Adipose tissue (tissue), 3 donors: ENCODE measurements around the gene APOB. TPM values are rescaled to one million over a fixed set of nuclear protein-coding genes. Genes with fewer than 3 reads are reported as not detected.

Source experiments
- H3K27ac ChIP-seq: one replicate; pipeline ENCODE4 v1.5.1; 2013; ENCODE audit warnings: low read depth, low read length
- WGBS, 3 donors: extraction: QIAGEN DNeasy Blood & Tissue Kit; methylation state at CpG; one replicate each; pipeline ENCODE4 v1.1.7; 2013; 5-methylcytosine and 5-hydroxymethylcytosine counted together
- polyA plus RNA-seq, 3 donors: library from polyadenylated mRNA; stranded (reverse); fragments of 200-250 nt; gene quantifications; one replicate each; pipeline ENCODE4 v1.2.3, GENCODE V29; 2013
- donor health status: healthy with polysubstance abuse.
- donor health status: Bipolar disorder and iron deficiency.
- donor health status: healthy.

APOB gene
- polyA plus RNA-seq, 3 donors = 0.12 to 6.2 (median 0.22) TPM

DNA sequence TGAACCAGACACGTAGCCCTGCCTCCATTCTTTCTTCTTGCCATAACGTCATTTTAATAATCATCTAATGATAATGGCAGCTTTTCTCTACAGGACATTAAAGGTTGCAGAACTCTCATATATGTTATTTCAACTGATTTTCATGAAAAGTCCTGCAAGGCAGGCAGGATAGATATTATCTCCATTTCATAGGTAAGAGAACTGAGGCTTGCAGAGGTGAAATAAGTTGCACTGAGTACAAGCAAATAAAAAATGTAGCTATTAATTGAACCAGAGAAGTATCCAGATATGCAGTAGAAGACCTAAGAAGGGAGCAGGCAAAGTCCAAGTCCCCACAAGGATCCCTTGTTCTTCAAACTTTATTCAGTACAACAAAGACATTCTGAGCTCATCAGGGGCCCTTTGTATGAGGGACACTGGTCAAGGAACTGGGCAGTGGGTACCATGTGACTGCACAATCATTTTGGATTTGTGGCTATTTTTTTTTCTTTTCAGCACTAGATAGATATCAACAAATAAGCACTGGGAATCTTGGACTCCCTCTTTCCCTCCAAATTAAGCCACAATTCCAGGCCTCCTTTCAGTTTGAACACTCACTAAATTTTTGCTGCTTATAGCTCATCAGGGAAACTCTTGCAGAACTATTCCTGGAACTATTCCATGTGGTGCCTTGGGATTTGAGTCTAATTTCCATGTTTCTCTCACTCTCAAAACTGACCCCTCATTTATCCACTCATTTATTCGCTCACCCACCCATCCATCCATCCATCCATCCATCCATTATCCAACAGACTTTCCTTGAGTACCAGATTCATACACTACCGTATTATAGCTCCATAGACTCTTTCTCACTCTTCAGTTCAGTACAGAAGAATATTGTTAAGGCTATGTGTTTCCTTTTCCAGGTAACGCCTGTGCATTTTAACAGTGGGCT is 44.6 kb downstream of the APOB start:
- H3K27ac ChIP-seq = peak overlapping the region; percentile 23
- 67 to 89% (median 86%) methylated on average over 5 of the region's 5 CpGs for WGBS, 3 donors

GRCh38 chr2:20997953-20998722 is 45.7 kb downstream of the APOB start:
- no peak overlapping the region for H3K27ac ChIP-seq
- WGBS, 3 donors = 67 to 78% (median 76%) methylated on average over 7 of the region's 7 CpGs

GRCh38 chr2:20994130-20994529 is 49.7 kb downstream of the APOB start:
- H3K27ac ChIP-seq = no peak overlapping the region
- 61 to 85% (median 78%) methylated on average over 5 of the region's 5 CpGs for WGBS, 3 donors

DNA sequence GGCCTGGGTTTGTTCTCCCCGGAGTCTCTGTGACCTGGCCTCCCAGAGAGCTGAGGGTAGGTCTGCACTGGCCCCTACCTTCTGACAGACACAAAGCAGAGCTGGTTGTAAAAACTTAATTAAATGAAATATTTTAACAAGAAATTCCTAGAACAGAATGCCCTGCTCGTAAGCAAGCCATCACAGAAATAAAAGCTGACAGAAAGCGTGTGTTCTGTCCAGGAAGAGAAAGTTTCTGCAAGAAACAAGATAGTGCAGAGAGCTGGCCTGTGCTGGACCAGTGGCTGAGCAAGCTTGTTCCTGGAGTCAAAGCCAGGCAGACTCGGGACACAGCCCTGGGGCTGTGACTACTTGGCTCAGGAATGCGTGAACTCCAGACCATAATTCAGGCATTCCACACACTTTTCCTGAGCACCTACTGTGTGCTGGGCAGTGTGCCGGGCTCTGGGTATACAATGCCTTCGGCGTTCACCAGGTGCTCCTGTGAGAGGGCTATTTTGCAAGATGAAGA is 51.6 kb downstream of the APOB start:
- no peak overlapping the region for H3K27ac ChIP-seq

DNA sequence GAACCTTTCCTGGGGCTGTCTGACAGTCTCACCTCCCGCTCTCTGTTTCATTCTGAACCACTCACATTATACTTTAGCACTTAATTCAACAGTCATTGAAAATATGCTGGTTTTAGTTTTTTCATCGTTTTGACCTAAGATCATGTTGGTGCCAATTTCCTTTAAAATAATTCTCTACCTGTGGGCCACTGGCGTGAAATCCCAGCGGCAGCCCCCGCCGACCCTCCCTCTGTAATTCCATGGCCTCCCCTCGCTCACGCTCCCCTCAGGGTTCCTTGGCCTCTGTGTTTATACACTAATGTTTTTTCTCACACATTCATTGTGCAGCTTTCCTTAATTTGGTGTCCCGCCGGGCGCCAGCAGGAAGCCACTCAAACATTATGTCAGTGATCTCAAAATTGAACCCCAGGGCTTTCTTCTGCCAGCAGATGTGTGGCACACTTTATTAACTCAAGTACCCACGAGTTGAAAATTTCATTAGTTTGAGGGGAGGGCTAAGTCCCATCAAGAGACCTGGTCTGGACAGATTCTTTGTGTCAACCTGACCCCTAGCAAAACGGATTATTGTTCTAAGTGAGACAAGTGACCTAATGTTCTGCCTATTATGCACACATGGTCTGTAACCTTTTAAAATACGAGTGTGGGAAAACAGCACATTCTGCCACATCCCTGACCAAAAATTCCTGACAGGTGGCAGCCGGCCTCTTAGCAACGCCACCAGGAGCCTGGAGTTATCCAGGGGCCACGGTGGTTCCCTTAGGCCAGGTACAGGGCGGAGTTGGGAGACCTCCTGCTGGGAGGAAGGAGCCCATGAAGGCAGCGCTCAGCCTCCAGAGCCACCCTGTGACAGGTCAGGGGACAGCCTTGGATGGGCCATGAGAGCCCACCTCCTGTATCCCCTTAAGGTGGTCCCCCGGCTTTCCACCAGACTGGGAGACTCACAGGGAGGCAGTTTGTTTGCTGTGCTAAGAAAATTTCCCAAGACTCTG is 53.1 kb downstream of the APOB start:
- WGBS, 3 donors = 61 to 80% (median 78%) methylated on average over 20 of the region's 20 CpGs
- no peak overlapping the region for H3K27ac ChIP-seq

More for the DNA sequence above, 51.6 kb downstream of the APOB start:
- 63 to 67% (median 65%) methylated on average over 8 of the region's 8 CpGs for WGBS, 3 donors

DNA sequence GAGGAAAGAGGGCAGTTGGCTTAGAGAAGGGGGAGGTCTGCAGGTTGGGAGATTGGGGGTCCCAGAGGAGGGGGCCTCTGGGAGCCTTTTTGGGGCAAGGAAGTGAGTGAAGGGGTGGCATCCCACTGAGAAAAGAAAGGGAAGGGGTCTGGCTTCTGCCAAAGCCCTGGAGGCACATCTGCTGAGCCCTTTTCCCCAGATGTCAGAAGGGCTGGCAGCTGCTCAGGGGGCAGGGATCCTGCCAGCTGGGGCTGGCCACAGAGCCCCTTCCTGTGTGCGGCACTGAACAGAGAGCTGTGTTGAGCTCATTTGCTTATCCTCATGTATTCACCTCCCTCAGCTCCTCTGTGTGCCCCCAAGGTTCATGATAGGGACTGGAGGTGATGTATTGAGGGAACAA is 54.5 kb downstream of the APOB start:
- 48 to 85% (median 64%) methylated on average over 1 of the region's 1 CpG for whole genome bisulfite sequencing, 3 donors
- no peak overlapping the region for H3K27ac ChIP-seq

- 48 to 58% (median 57%) methylated on average over 4 of the region's 4 CpGs for WGBS, 3 donors
- no peak overlapping the region for H3K27ac ChIP-seq
These were observed 55.0 kb downstream of the APOB start for GRCh38 chr2:20988905-20989304.

- H3K27ac ChIP-seq = no peak overlapping the region
- WGBS, 3 donors = 58 to 72% (median 62%) methylated on average over 5 of the region's 5 CpGs
These were observed 57.6 kb downstream of the APOB start for GRCh38 chr2:20986024-20986939.

DNA sequence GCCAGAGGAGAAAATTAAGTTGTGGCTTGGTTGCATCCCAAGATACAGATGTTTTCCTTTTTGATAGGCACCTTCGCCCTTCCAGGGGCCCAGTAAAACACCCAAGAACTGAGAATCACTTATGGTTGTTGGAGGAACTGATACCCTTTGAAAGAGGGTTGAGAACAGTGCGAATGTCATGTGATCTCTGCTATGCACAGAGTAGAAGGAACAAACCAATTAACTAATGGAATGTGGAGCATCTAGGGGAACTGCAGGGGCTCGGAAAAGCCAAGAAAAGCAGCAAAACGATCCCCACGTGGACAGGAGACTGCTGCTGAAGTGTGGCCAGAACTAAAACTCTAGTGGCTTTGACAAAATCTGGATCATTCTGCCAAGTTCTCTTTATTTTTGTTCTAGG is 58.8 kb downstream of the APOB start:
- whole genome bisulfite sequencing, 3 donors = 20 to 51% (median 45%) methylated on average over 5 of the region's 5 CpGs
- H3K27ac ChIP-seq = no peak overlapping the region

- 64 to 81% (median 79%) methylated on average over 8 of the region's 8 CpGs for WGBS, 3 donors
- no peak overlapping the region for H3K27ac ChIP-seq
These were observed 59.5 kb downstream of the APOB start for GRCh38 chr2:20984408-20984807.

DNA sequence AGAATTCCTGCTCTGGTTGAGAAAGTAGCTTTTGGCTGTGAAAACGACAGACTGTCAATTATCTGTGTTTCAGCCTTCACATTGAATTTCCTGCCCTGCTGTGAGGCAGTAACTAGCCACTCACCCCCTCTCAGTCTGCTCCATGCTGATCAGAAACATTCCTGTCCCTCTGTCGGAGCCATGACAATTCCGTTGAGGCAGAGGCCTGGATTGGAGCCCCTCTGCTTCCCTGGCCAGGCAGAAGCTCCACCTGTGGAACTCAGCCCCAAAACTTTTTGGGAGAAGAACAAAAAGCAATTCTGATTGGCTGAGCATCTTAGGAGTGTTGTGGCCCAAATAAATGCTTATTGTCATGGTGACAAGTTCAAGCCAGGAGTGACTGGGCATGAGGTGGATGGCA is 60.0 kb downstream of the APOB start:
- H3K27ac ChIP-seq = no peak overlapping the region
- WGBS, 3 donors = 13 to 39% (median 28%) methylated on average over 3 of the region's 3 CpGs

DNA sequence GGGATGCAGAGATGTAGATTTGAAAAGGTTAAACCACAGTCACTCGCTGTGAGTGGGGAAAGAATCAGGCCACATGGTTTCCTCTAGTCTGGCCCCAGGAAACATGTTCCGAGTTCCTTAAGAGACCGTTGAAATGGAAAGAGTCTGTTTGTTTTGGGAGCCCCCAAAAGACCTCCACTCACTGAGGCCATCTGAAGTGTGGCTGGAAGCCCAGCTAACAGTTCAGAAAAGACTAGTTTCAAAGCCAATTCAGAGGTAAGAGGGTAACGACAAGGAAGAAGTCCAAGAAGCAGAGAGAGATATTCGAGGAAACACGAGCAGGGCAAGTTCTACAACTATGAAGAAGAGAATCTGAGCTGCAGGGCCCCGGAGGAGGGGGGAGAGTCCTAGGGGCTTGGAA is 61.0 kb downstream of the APOB start:
- no peak overlapping the region for H3K27ac ChIP-seq
- whole genome bisulfite sequencing, 3 donors = 70 to 77% (median 76%) methylated on average over 7 of the region's 7 CpGs

DNA sequence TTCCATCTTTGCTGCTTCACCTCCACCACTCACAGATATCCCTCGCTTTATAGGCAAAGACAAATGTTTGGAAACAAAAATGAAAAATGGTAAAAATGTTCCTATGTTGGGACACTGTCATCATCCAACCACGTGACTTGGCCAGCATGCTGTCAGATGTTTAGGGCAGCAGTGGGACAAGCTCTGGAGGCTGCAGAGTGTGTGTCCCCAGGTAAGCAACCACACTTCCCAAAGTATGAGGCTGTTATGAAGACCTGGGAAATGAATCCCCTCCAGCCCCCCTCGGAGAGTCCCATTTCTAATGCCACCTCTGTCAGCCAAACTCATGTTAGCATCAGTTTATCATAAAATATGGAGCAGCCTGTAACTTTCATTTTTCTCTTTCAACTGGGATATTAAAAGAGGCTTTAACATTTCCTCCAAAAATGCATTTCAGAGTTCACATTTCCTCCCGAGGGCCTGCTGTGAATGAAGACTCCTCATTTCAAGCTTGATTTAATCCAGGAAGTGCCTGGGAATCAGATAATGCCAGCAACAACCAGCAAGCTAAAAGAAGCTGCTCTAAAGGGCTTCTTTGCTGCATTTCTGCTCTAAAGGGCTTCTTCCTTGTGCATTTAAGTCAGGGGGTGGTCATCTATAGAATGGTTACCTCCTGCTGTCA is 66.2 kb downstream of the APOB start:
- WGBS, 3 donors = 35 to 46% (median 40%) methylated on average over 4 of the region's 4 CpGs
- H3K27ac ChIP-seq = no peak overlapping the region

GRCh38 chr2:20976527-20976926 is 67.3 kb downstream of the APOB start:
- WGBS, 3 donors = 56 to 72% (median 60%) methylated on average over 4 of the region's 4 CpGs
- no peak overlapping the region for H3K27ac ChIP-seq

DNA sequence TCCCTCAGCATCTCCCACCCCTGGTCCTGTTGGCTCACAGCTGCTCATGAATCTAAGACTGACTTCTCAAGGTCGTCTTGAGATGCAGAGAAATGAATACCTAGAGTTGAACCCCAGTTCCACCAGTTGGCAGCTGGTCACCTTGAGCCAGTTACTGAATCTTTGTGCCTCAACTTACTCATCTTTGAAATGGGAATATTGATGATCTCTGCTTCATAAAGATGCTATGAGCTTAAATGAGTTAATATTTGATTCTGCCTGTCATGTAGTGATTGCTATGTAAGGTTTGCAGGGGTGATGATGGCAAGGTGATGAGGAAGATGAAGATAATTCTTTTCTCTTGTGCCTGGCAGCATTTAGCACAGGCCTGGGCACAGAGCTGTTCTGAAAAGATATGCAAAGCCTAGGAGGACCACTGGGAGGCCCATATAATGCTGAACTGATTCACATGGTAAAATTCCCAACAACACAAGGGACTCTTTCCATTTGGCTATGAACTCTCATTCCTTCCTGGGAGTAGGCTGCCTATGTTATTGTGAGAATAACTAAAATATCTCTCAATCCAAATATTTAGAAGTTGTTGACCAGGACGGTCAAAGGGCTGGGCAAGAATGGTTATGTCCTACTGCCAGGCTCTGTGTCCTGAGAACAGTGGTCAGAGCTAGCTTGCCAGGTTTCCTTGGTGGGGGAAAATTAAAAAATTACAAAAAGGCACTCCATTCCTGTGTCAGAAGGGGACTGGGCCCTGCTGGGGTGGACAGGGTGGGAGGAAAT is 70.9 kb downstream of the APOB start:
- WGBS, 3 donors = 51 to 87% (median 67%) methylated on average over 2 of the region's 2 CpGs
- no peak overlapping the region for H3K27ac ChIP-seq

GRCh38 chr2:20972110-20972509 is 71.8 kb downstream of the APOB start:
- 36 to 50% (median 47%) methylated on average over 5 of the region's 5 CpGs for WGBS, 3 donors
- H3K27ac ChIP-seq = no peak overlapping the region
